Activated naive CD4-positive, alpha-beta T cell treated with Interleukin-2 at 50 U/mL for 16 hours (primary cell): ENCODE measurements around the gene AAK1.

Experiments used
- DNase-seq: peaks from one replicate; pipeline ENCODE4 v3.0.0-alpha.2; 2020

The AAK1 gene

GRCh38 chr2:69524799-69525198, 118.7 kb downstream of the AAK1 start:
- no peak for DNase-seq

- no peak for DNase-seq
Observed at GRCh38 chr2:69521747-69522146, 121.8 kb downstream of the AAK1 start.

GRCh38 chr2:69518841-69519240, 124.7 kb downstream of the AAK1 start:
- DNase-seq = no peak

GRCh38 chr2:69517410-69517809, 126.1 kb downstream of the AAK1 start:
- DNase-seq = no peak

GRCh38 chr2:69514819-69515218, 128.7 kb downstream of the AAK1 start:
- DNase-seq = no peak

- DNase-seq = no peak
Observed at GRCh38 chr2:69514406-69514805, 129.1 kb downstream of the AAK1 start.

- DNase-seq = no peak
Observed at GRCh38 chr2:69512446-69512845, 131.1 kb downstream of the AAK1 start.

- DNase-seq = no peak
Observed at GRCh38 chr2:69510204-69510603, 133.3 kb downstream of the AAK1 start.

GRCh38 chr2:69509750-69510140, 133.8 kb downstream of the AAK1 start:
- DNase-seq = no peak

GRCh38 chr2:69509011-69509749, 134.4 kb downstream of the AAK1 start:
- DNase-seq = no peak

- no peak for DNase-seq
Observed at GRCh38 chr2:69505710-69506109, 137.8 kb downstream of the AAK1 start.

- DNase-seq = no peak
Observed at GRCh38 chr2:69501301-69501700, 142.2 kb downstream of the AAK1 start.

GRCh38 chr2:69499966-69500365, 143.6 kb downstream of the AAK1 start:
- no peak for DNase-seq

- DNase-seq = no peak
Observed at GRCh38 chr2:69499242-69499641, 144.3 kb downstream of the AAK1 start.

- no peak for DNase-seq
Observed at GRCh38 chr2:69495861-69496260, 147.7 kb downstream of the AAK1 start.

GRCh38 chr2:69495008-69495407, 148.5 kb downstream of the AAK1 start:
- DNase-seq = no peak

GRCh38 chr2:69494126-69494525, 149.4 kb downstream of the AAK1 start:
- DNase-seq = no peak

- no peak for DNase-seq
Observed at GRCh38 chr2:69493268-69493667, 150.3 kb downstream of the AAK1 start.

GRCh38 chr2:69491864-69492263, 151.7 kb downstream of the AAK1 start:
- DNase-seq = no peak

GRCh38 chr2:69490486-69490885, 153.1 kb downstream of the AAK1 start:
- DNase-seq = peak; percentile 32

- DNase-seq = no peak
Observed at GRCh38 chr2:69489793-69490192, 153.7 kb downstream of the AAK1 start.

GRCh38 chr2:69483696-69484095, 159.8 kb downstream of the AAK1 start:
- no peak for DNase-seq

GRCh38 chr2:69483024-69483423, 160.5 kb downstream of the AAK1 start:
- no peak for DNase-seq

GRCh38 chr2:69482471-69482870, 161.1 kb downstream of the AAK1 start:
- DNase-seq = no peak

- DNase-seq = no peak
Observed at GRCh38 chr2:69481421-69481820, 162.1 kb downstream of the AAK1 start.
